NCI-H774 (cell line): Measurements from ENCODE around the gene MARCHF9.

Experiments
- DNase-seq: peaks from one replicate; lab custom pipeline; 2025; lab: John Stamatoyannopoulos, UW

Gene MARCHF9

DNA sequence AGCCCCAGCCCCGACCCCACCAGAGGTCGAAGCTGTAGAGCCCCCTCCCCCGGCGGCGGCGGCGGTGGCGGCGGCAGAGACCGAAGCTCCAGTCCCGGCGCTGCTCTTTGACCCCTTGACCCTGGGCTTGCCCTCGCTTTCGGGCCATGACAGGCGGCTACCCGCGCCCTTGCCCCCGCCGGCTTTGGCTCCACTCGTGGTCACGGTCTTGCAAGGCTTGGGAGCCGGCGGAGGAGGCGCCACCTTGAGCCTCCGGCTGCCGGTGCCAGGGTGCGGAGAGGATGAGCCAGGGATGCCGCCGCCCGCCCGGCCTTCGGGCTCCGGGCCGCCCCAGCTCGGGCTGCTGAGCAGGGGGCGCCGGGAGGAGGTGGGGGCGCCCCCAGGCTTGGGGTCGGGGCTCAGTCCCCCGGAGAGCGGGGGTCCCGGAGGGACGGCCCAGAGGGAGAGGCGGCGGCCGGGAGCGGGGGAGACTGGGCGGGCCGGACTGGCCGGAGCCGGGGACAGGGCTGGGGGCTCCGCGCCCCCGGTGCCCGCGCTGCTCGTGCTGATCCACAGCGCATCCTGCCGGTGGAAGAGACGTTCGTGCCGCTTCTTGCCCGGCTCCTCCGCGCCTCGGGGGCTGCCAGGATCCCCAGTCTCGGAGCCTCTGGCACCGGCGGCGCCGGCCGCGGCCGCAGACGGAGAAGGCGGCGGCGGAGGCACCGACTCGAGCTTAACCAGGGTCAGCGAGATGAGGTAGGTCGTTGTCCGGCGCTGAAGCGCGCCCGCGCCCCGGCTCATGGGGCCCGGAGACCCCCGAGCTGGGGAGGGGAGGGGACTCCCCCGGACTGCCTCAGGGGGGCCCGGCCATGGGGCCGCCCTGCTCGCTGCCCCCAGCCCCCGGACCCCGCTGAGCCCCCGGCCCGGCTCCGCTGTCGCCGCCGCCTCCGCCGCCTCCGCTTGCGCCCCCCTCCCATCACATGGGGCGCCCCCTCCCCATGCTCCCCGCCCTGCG, 17.1 kb upstream of the MARCHF9 start:
- no peak for DNase-seq

- DNase-seq = no peak
Measured at GRCh38 chr12:57738661-57739237, 16.2 kb upstream of the MARCHF9 start, which contains the start of gene AGAP2. AGAP2 (minus strand) TSS chr12:57738742; CDS start chr12:57738246, 496 bp downstream.

DNA sequence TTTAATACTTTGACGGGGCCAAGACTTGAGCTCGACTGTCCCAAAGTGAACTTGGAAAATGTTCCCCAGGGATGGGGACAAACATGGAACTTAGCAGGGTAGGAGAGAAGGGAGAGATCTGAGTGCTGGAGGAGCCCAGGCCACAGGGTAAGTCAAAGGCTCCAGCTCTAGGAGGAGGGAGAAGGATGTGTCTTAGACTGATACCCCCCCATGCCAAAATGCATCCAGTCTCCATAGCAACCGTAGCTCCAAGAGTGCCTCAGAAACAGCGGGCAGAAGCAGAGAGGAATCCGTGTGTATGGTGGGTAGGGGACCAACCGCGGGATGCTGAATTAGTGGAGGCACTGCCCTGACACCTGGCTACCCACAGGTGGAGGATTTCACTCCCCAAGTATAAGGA, 15.5 kb upstream of the MARCHF9 start:
- no peak for DNase-seq

GRCh38 chr12:57739914-57740538, 14.9 kb upstream of the MARCHF9 start:
- no peak for DNase-seq

GRCh38 chr12:57740656-57741412, 14.1 kb upstream of the MARCHF9 start:
- no peak for DNase-seq

DNA sequence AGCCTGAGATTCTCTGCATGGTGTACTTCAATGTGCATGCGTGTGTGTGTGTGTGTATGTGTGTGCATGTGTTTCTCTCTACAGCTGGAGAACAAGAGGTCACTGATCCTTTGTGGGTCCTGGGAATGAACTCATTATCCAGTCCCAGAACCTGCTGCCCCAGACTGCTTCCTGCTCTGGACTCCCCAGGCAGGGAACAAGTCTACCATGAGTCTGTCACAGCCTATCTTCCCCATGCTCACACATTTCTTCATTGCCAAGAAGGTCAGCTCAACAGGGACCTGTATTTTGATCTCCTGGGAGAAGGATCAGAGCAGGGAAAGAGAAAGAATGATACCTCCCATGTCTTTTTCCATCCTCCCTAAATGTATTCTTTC, 13.5 kb upstream of the MARCHF9 start:
- no peak for DNase-seq

GRCh38 chr12:57741844-57742738, 12.8 kb upstream of the MARCHF9 start:
- DNase-seq = no peak

DNA sequence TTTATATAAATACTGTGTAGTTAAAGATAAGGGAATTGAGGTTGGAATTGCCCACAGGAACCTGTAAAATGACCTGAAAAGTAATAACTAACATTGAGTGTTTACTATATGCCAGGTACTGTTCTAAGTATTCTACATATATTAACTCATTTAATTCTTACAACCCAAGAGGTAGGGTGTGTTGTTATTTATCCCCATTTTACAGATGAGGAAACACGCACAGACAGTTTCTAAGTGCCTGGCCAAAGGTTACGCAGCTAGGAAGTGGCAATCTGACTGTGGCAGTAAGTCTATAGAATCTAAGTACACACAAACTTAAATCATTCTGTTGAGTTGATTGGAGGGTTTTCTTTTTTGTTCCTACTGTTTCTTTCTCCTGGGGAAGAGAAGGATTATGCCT, 11.1 kb upstream of the MARCHF9 start:
- no peak for DNase-seq

DNA sequence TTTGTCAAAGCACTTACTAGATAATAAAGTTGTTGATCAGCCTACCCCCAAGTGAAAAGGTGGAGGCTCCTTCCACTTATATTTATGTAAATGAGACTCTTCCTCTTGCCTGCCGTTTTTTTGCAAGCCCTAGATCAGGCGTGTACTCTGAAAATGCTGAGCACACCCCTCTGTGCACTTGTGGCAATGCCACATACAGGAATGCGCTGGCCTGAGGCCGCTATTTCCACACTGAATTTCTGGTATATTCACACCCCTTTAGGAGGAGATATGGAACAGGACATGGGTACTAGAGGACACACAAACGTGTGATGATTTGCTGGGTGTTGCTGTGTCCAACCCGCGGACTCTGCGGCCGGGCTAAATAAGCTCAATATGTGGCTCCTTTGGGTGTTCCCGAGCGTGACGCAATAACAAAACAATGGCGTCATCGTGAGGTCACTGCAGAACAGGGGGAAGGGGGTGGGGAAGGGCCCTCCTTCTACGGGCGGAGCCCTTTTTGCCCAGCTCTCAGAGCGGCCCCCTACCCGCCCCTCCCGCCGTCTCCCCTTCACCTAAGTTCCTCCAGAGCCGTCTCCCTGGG, 10.6 kb upstream of the MARCHF9 start:
- DNase-seq = peak; percentile 90

GRCh38 chr12:57744777-57745484, 10.0 kb upstream of the MARCHF9 start, which contains the start of gene TSPAN31:
TSPAN31 (plus strand) TSS chr12:57745039; CDS start chr12:57745155, 116 bp downstream.
- peak; percentile 98 for DNase-seq

- no peak for DNase-seq
Measured at GRCh38 chr12:57745485-57745881, 9.4 kb upstream of the MARCHF9 start.

DNA sequence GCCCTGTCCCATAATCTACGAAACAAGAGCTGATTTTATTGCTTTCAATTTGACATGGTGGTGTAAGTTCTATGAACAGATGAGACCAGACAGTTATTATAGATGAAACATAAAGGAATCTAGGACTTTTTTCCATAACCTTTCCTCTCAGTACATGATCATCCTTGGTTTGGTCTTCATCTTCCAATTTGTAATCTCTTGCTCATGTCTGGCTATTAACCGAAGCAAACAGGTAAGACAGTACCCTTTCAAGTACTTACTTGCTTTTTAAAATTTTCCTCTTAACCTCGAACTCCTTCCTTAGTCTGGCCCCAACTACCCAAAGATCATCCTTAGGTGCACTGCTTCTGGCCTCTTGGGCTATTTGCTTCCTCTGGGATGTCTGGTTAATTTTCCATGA, 8.9 kb upstream of the MARCHF9 start:
- no peak for DNase-seq

DNA sequence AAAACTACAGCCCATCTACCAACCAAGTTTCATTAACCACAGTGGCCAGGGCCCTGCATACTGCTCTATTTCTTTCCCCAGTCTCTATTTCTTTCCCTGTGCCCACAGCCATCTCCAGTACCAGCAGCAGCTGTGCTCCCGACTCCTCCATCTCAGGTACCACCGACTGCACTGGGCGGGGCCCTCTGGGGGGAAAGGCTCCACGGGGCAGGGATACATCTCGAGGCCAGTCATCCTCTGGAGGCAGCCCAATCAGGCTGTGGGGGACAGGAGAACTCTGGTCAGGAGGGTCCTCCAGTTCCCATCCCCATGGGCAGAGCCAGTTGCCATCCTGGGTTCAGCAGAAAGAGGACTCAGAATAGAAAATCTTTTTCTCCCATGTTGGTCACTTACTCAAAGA, 5.8 kb upstream of the MARCHF9 start:
- no peak for DNase-seq

DNA sequence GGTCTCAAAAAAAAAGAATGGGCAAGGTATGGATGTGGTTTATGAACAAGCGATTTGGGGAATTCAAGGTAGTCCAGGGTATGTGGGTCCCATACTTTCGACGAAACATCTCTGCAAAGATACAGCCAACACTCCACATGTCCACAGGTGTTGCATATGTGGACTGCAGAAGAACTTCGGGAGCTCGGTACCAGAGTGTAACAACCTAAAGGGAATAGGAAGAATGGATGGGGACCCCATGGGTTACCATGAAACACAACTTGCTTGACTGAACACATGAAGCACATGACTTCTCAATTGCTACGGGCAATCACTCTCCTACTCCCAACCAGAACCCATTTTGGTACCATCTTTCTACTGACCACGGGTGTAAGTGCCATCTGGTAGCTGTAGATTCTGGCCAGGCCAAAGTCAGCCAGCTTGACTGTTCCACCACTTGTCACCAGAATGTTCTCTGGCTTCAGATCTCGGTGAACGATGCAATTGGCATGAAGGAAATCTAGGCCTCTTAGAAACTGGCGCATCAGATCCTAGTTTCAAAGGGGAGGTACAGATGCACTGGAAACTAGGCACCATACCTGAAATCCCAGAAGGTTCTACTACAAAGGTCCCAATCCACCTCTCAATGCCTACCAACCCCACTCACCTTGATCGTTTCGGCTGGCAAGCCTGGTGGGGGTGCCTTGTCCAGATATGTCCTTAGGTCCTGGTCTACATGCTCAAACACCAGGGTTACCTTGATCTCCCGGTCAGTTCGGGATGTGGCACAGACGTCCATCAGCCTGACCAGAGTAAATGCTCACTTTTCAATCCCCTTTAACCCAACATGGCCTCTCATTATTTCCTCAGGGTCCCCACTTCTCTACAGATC, 4.1 kb upstream of the MARCHF9 start:
- no peak for DNase-seq

GRCh38 chr12:57751432-57751787, 3.5 kb upstream of the MARCHF9 start:
- DNase-seq = no peak

- DNase-seq = peak; percentile 99
Measured at GRCh38 chr12:57751788-57752667, 2.9 kb upstream of the MARCHF9 start, which contains the start of gene CDK4. CDK4 (minus strand) TSS chr12:57752310; CDS start chr12:57751717, 593 bp downstream.

DNA sequence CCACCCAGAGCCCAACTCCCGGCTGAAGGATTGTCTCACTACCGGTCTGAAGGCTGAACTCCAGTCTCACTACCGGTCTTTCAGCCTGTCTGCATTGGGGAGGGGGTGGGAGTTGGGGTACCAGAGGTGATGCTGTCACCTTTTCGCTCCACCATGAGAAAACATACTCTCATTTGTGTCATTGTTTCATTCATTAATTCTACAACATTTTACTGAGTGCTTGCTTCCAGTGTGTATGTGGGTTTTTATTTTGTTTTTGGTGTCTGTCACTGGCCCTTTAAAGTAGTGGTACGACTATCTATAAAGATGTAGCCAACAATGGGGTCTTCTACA, 2.3 kb upstream of the MARCHF9 start:
- no peak for DNase-seq

GRCh38 chr12:57753756-57754337, 1.1 kb upstream of the MARCHF9 start:
- no peak for DNase-seq
